Activated CD4-positive, alpha-beta memory T cell treated with anti-CD3 and anti-CD28 coated beads, Interleukin-2, amount 10 ng/mL, durations not matched to agents 7 days and 5 days (primary cell): ENCODE results near the gene OLFML1. TPM values are rescaled to one million over a fixed set of nuclear protein-coding genes. Genes with fewer than 3 reads are reported as not detected.

Experiments used
- CTCF ChIA-PET: fragments of 350-600 bp; sonication (Branson Sonifier 250); formaldehyde crosslinking; loops from one replicate; lab custom pipeline; 2021; ENCODE audit warnings: antibody characterized with exemption, inconsistent platforms; lab: Charles Lee
- POLR2A ChIA-PET: fragments of 350-600 bp; sonication (Branson Sonifier 250); formaldehyde crosslinking; loops from one replicate; lab custom pipeline; 2021; ENCODE audit warnings: antibody characterized with exemption; lab: Charles Lee
- DNase-seq: peaks from one replicate; pipeline ENCODE4 v3.0.0-alpha.2; 2020
- H3K27ac Mint-ChIP-seq: one replicate; pipeline ENCODE4 v1.8.0; 2021; ENCODE audit warnings: mild to moderate bottlenecking, mixed read lengths
- H3K27me3 Mint-ChIP-seq: one replicate; pipeline ENCODE4 v1.8.0; 2021; ENCODE audit warnings: mixed read lengths
- H3K36me3 Mint-ChIP-seq: one replicate; pipeline ENCODE4 v1.8.0; 2021; ENCODE audit warnings: low read depth, mixed read lengths
- H3K4me1 Mint-ChIP-seq: one replicate; pipeline ENCODE4 v1.8.0; 2021; ENCODE audit warnings: mixed read lengths
- H3K4me3 Mint-ChIP-seq: one replicate; pipeline ENCODE4 v1.8.0; 2021; ENCODE audit warnings: mild to moderate bottlenecking, mixed read lengths
- H3K9me3 Mint-ChIP-seq: one replicate; pipeline ENCODE4 v1.8.0; 2021; ENCODE audit warnings: mixed read lengths
- total RNA-seq, 2 experiments: library from RNA; stranded (reverse); gene quantifications; one replicate each; pipeline ENCODE4 v1.2.3, GENCODE V29; 2021

OLFML1 gene
- total RNA-seq, 2 experiments from 2014 or later: not detected

GRCh38 chr11:7559398-7560283, 74.3 kb downstream of the OLFML1 start:
- Mint-ChIP-seq H3K36me3 (no peaks in the 10 kb centered on the region), H3K27me3 (no peaks in the 10 kb centered on the region), H3K27ac (no peak overlapping the region), H3K9me3 (no peaks in the 10 kb centered on the region), H3K4me3 (no peak overlapping the region), H3K4me1 (no peaks in the 10 kb centered on the region)
- DNase-seq: no peak
- POLR2A ChIA-PET: no interaction called here
- CTCF ChIA-PET: interaction anchor here (1.1 to 1.3 kb wide), 2 partner anchors 11 to 47 kb away, joined by 3 to 6 read pairs; no protein-coding TSS in a partner anchor

Other genes starting within 250 kb of the OLFML1 start
- not detected for gene SYT9, start 233.6 kb upstream of the OLFML1 start, total RNA-seq
- 10 to 100 TPM; 21.9 to 24.7 TPM for gene PPFIBP2, start 28.5 kb downstream of the OLFML1 start, total RNA-seq
- 1 to 10 TPM; 1.8 TPM for gene CYB5R2, start 188.0 kb downstream of the OLFML1 start, total RNA-seq
- not detected for gene OVCH2, start 221.0 kb downstream of the OLFML1 start, total RNA-seq